Stomach (tissue), 9 donors: Measurements from ENCODE around the gene SORCS2. TPM values are rescaled to one million over a fixed set of nuclear protein-coding genes. Genes with fewer than 3 reads are reported as not detected.

Experiments
- DNase-seq, 2 donors: peaks; one replicate each; pipeline versions ENCODE4 v3.0.0 to v3.0.0-alpha.2; 2013 to 2019
- H3K27ac ChIP-seq, 5 donors: fragments of 200-600 bp in 4 of 5; sonication (generic) in 4 of 5; one replicate each; pipeline ENCODE4 v1.5.1; 2013 to 2019; ENCODE audit warnings: mild to moderate bottlenecking in 1 of 5, moderate library complexity in 1 of 5
- H3K27me3 ChIP-seq, 3 donors: fragments of 200-600 bp; sonication (generic); one replicate each; pipeline ENCODE4 v1.5.1; 2017 to 2019; ENCODE audit warnings: mixed run types in 1 of 3
- H3K36me3 ChIP-seq, 4 donors: fragments of 200-600 bp; sonication (generic); 1 replicate in 3 of 4; 2 replicates in 1 of 4; pipeline ENCODE4 v1.5.1; 2016 to 2019
- H3K4me1 ChIP-seq, 4 donors: fragments of 200-600 bp; sonication (generic); one replicate each; pipeline ENCODE4 v1.5.1; 2016 to 2019
- H3K4me3 ChIP-seq, 4 donors: fragments of 200-600 bp; sonication (generic) in 3 of 4; one replicate each; pipeline ENCODE4 v1.5.1; 2016 to 2019; ENCODE audit warnings: mild to moderate bottlenecking in 1 of 4
- H3K9me3 ChIP-seq, 4 donors: fragments of 200-600 bp; sonication (generic); one replicate each; pipeline ENCODE4 v1.5.1; 2016 to 2019
- CTCF ChIP-seq, 7 experiments: fragments of 450-650 bp in 4 of 7; fragments of 200-600 bp in 3 of 7; sonication (generic) in 3 of 7; IDR thresholded peaks; one replicate each; pipeline ENCODE4 v1.5.1; 2016 to 2019; ENCODE audit warnings: antibody characterized with exemption in 7 of 7, control low read depth in 2 of 7, mild to moderate bottlenecking in 1 of 7
- EP300 ChIP-seq: sonication (generic); formaldehyde crosslinking; IDR thresholded peaks from one replicate; pipeline ENCODE4 v1.6.1; 2017; ENCODE audit warnings: antibody characterized with exemption
- POLR2A ChIP-seq, 4 donors: fragments of 450-650 bp; IDR thresholded peaks; one replicate each; pipeline ENCODE4 v1.6.1; 2016; ENCODE audit warnings: antibody characterized with exemption in 4 of 4, control low read depth in 2 of 4, mild to moderate bottlenecking in 1 of 4, moderate library complexity in 1 of 4
- POLR2AphosphoS5 ChIP-seq, 3 donors: sonication (generic); formaldehyde crosslinking; IDR thresholded peaks; one replicate each; pipeline ENCODE4 v1.6.1; 2016; ENCODE audit warnings: antibody characterized with exemption in 3 of 3
- WGBS, 5 donors: extraction: QIAGEN DNeasy Blood & Tissue Kit in 3 of 5; methylation state at CpG; one replicate each; pipeline versions ENCODE4 v1.1.5 to v1.1.7; 2013 to 2018; 5-methylcytosine and 5-hydroxymethylcytosine counted together
- intact Hi-C: fragments of 100-400 bp; cut with DNase I; formaldehyde crosslinking; loops from one replicate; pipeline ENCODE4 v1.15.1; 2023; ENCODE audit warnings: low total_unique reads
- polyA plus RNA-seq, 3 donors: library from polyadenylated mRNA; stranded (reverse); fragments of 200-250 nt; gene quantifications; one replicate each; pipeline ENCODE4 v1.2.3, GENCODE V29; 2013
- total RNA-seq, 5 donors: library from RNA; depleted of rRNA; stranded (reverse); fragments of >200 nt; gene quantifications; one replicate each; pipeline versions ENCODE4 v1.1.0 to v1.2.3, GENCODE V29; 2014 to 2016
- donor health status: healthy with polysubstance abuse.
- donor health status: Bipolar disorder and iron deficiency.
- donor health status: healthy.

The SORCS2 gene
- total and polyA plus RNA-seq, 8 donors = under 0.01 to 13.0 (median 0.50) TPM; not detected in 1

GRCh38 chr4:7756071-7756470 lies 563.7 kb downstream of the SORCS2 start:
- intact Hi-C loops = no loop called here
- Histone ChIP-seq H3K4me1 (no peaks in the 10 kb centered on the region), H3K9me3 (no peaks in the 10 kb centered on the region), H3K4me3 (no peak overlapping the region), H3K36me3 (peaks cover 0 to 21% (median 15%) of the 10 kb centered on the region in 4 donors), H3K27me3 (no peaks in the 10 kb centered on the region), H3K27ac (no peak overlapping the region)
- TF ChIP-seq EP300 = no peak
- no peak for TF ChIP-seq POLR2AphosphoS5 (IDR thresholded peaks at IDR 0.05)
- TF ChIP-seq POLR2A (IDR thresholded peaks at IDR 0.05) = no peak
- no peak for TF ChIP-seq CTCF (IDR thresholded peaks at IDR 0.05)
- WGBS, 5 donors = 86 to 95% (median 93%) methylated on average over 7 to 14 of the region's 14 CpGs
- DNase-seq = no peak

- 81 to 93% (median 89%) methylated on average over 16 to 32 of the region's 32 CpGs for WGBS, 5 donors
- no peaks in the 10 kb centered on the region for H3K27me3 ChIP-seq
- H3K27ac ChIP-seq = peak overlapping the region in 1 of 5 donors; percentile 20
- no peak for DNase-seq
- H3K36me3 ChIP-seq = peaks cover 0 to 26% (median 21%) of the 10 kb centered on the region in 4 donors
- intact Hi-C loops = no loop called here
- no peaks in the 10 kb centered on the region for H3K4me1 ChIP-seq
- no peak overlapping the region for H3K4me3 ChIP-seq
- TF ChIP-seq POLR2AphosphoS5 (IDR thresholded peaks at IDR 0.05) (no peak), EP300 (no peak), POLR2A (IDR thresholded peaks at IDR 0.05) (no peak), CTCF (IDR thresholded peaks at IDR 0.05) (no peak)
- H3K9me3 ChIP-seq = no peaks in the 10 kb centered on the region
These were observed 564.4 kb downstream of the SORCS2 start for GRCh38 chr4:7756561-7757355.

GRCh38 chr4:7757501-7758471 lies 565.4 kb downstream of the SORCS2 start:
- H3K36me3 ChIP-seq = peaks cover under 1 to 37% (median 29%) of the 10 kb centered on the region in 4 donors
- H3K4me3 ChIP-seq = no peak overlapping the region
- no peaks in the 10 kb centered on the region for H3K27me3 ChIP-seq
- DNase-seq = no peak
- H3K9me3 ChIP-seq = no peaks in the 10 kb centered on the region
- H3K4me1 ChIP-seq = no peaks in the 10 kb centered on the region
- no peak for TF ChIP-seq POLR2A (IDR thresholded peaks at IDR 0.05)
- no peak for TF ChIP-seq CTCF (IDR thresholded peaks at IDR 0.05)
- no peak for TF ChIP-seq EP300
- TF ChIP-seq POLR2AphosphoS5 (IDR thresholded peaks at IDR 0.05) = peak in 1 of 3 donors; percentile 1
- intact Hi-C loops = no loop called here
- H3K27ac ChIP-seq = peak overlapping the region in 1 of 5 donors; percentile 20
- 67 to 76% (median 71%) methylated on average over 21 to 22 of the region's 22 CpGs for WGBS, 5 donors

GRCh38 chr4:7758476-7758875 lies 566.1 kb downstream of the SORCS2 start:
- Histone ChIP-seq H3K36me3 (peaks cover 7 to 44% (median 36%) of the 10 kb centered on the region in 4 donors), H3K4me3 (no peak overlapping the region), H3K27ac (peak overlapping the region in 1 of 5 donors; percentile 20), H3K9me3 (no peaks in the 10 kb centered on the region), H3K27me3 (no peaks in the 10 kb centered on the region), H3K4me1 (no peaks in the 10 kb centered on the region)
- intact Hi-C loops = no loop called here
- TF ChIP-seq POLR2AphosphoS5 (IDR thresholded peaks at IDR 0.05) (no peak), CTCF (IDR thresholded peaks at IDR 0.05) (no peak), EP300 (no peak), POLR2A (IDR thresholded peaks at IDR 0.05) (no peak)
- 84 to 91% (median 91%) methylated on average over 11 of the region's 11 CpGs for WGBS, 5 donors
- DNase-seq = no peak
